Middle frontal gyrus (tissue), 1 donor: ENCODE data around the gene ALDH18A1.
"Not testable (repeated sequence)": the region's sequence is repeated elsewhere in the genome, so short reads cannot be mapped to it uniquely, and the experiment has no call there.

Source experiments
- DNase-seq: peaks from one replicate; pipeline ENCODE4 v3.0.0-alpha.2; 2015; ENCODE audit warnings: low spot score; ENCODE audit errors: extremely low spot score

The ALDH18A1 gene

GRCh38 chr10:95650232-95650631 lies 6.3 kb downstream of the ALDH18A1 start:
- DNase-seq: no peak

GRCh38 chr10:95648138-95648537 lies 8.4 kb downstream of the ALDH18A1 start:
- DNase-seq: no peak

- no peak for DNase-seq
Observed at GRCh38 chr10:95646160-95646559, 10.4 kb downstream of the ALDH18A1 start.

DNA sequence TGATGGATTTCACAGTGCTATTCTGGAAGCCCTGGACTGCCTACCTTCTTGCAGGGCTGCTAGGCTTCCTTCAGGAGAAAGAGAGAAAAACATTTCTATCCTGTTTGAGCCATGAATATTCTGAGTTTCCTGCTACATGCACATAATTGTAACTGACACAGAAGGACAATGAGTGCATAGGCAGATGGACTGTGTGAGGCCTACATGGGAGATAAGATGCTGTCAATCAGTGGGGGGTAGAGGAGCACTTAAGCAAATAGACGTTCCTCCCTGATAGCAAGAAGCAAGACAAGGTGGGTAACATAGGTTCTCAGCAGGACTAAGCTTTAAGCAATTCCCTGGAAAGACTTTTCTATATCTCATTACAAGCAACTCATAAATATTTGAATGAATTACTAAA lies 11.6 kb downstream of the ALDH18A1 start:
- DNase-seq: no peak

GRCh38 chr10:95640891-95641315 lies 15.6 kb downstream of the ALDH18A1 start:
- no peak for DNase-seq

- no peak for DNase-seq
Observed at GRCh38 chr10:95637911-95638310, 18.6 kb downstream of the ALDH18A1 start.

DNA sequence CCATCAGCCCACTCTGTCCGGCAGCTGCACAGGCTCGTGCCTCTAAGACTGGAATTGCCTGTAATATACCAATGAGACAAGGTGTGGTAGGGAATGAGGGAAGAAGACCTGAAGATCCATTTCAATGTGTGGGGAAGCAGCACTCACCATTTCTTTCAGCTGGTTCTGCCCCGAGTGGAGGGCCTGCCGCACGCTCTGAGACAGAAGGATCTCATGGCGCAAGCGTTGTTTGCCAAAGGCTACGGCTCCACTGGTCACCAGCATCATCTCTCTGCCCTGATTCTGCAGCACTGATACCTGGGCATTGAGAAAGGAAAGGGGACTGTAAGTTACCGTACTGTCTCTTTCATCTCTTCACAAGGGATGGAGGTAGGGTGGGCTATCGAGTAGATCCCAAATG lies 19.4 kb downstream of the ALDH18A1 start:
- DNase-seq: no peak

GRCh38 chr10:95635319-95635733 lies 21.2 kb downstream of the ALDH18A1 start:
- no peak for DNase-seq

- no peak for DNase-seq
Observed at GRCh38 chr10:95628786-95629185, 27.7 kb downstream of the ALDH18A1 start.

GRCh38 chr10:95626500-95626899 lies 30.0 kb downstream of the ALDH18A1 start:
- no peak for DNase-seq

DNA sequence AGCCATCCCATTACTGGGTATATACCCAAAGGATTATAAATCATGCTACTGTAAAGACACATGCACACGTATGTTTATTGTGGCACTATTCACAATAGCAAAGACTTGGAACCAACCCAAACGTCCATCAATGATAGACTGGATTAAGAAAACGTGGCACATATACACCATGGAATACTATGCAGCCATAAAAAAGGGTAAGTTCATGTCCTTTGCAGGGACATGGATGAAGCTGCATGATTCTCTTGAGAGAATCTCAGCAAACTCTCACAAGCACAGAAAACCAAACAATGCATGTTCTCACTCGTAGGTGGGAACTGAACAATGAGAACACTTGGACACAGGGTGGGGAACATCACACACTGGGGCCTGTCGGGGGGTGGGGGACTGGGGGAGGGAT lies 36.1 kb downstream of the ALDH18A1 start:
- DNase-seq: not testable (repeated sequence)

DNA sequence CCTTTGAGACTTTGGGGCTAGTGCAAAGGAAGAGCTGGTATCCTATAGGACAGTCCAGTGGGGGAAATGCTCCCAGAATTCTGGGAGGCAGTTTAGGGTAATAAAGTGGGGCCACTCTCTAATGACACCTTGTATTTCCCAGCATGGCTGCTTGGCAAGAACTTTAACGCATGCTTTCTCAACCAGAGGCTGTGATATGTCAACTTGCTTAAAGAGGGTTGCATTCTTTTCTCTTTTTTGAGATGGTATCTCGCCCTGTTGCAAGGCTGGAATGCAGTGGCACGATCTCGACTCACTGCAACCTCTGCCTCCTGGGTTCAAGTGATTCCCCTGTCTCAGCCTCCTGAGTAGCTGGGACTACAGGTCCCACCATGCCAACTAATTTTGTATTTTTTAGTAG lies 38.4 kb downstream of the ALDH18A1 start:
- no peak for DNase-seq

GRCh38 chr10:95616446-95616845 lies 40.1 kb downstream of the ALDH18A1 start:
- DNase-seq: no peak

DNA sequence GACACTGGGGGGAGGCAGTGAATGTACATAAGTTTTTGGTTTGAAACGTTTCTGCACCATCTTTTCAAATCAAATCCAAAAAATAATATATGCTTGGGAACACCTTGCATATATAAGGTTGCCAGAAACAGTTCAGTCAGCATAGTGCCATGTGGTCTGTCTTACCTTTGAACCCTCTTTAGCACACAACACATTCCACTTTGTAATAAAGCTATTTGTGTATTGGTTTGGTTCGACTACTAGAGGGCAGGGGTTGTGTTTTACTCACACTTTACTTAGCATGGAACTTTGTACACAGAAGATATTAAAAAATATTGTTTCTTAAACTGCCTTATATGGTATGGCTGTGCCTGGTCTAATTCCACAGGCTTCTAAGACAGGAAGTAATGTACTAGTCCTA lies 43.2 kb downstream of the ALDH18A1 start:
- DNase-seq: no peak

DNA sequence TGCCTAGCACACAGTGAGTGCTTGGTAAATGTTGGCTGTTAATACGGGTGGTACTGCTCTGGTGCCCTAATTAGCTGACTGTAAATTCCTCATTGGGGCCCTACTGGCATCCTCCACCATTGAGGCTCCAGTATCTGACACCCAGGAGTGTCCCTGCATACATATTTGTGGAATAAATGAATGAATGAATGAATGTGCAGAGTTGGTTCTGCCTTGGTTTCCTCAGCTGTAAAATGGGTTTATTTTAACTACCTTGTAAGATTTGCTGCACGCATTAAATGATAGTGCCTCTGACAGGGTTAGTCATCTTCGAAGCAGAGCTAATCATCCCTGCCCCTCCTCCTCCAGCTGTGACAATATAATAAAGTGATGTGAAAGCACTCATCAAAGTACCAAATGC lies 45.8 kb downstream of the ALDH18A1 start:
- DNase-seq: no peak

DNA sequence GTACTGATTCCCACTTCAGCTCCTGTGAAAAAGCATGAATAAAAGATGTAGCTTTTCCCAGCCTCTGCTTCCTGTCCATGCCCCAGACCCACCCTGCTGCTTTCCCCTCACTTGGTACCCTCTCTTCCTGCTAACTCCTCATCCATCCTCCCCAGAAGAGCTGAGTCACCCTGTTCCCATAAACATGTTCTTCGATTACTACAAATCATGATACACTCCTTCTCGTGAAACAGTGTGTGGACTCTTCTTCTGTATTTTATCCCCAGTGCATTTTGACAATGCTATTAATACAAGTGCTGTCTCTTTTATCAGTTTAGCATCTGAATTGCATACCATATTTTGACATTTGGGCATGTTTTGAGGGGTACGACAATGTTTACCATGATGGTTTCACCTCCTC lies 49.6 kb downstream of the ALDH18A1 start:
- no peak for DNase-seq

DNA sequence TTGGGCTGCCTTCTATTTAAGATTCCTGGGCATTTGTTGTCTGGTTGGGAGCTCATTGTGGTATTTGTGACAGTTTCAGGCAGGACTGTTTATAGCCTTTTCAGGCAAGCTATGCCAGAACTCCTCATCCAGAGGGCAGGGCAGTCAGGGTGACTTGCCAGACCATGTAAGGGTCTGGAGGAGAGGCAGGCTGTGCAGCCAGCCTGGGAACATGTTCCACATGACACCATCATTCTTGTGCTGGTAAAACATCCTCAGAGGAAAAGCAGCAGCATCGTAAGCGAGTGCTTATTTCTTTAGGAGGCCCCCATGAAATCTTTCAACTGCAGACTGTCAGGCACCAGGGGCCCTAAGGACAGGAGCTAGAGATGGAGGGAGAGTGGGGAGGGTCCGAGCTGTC lies 51.3 kb downstream of the ALDH18A1 start:
- DNase-seq: no peak

DNA sequence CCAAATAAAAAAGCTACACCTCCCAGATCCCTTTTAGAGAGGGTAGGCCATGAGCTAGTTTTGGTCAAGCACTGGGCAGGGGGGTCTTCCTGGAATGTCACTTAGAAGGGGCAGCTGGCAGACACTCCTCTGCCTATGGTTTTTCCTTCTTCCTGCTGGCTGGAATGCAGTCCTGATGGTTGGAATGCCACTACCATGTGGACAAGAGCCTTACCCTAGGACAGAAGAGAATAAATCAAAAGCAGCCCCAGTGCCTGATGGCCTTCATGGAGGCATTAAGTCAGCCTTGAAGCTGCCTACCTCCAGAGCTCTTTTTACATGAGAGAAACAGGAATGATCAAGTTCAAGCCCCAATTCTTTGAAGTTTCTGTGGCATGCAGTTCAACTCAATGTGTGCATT lies 51.9 kb downstream of the ALDH18A1 start:
- no peak for DNase-seq

- DNase-seq: no peak
Observed at GRCh38 chr10:95602382-95602781, 54.1 kb downstream of the ALDH18A1 start.

DNA sequence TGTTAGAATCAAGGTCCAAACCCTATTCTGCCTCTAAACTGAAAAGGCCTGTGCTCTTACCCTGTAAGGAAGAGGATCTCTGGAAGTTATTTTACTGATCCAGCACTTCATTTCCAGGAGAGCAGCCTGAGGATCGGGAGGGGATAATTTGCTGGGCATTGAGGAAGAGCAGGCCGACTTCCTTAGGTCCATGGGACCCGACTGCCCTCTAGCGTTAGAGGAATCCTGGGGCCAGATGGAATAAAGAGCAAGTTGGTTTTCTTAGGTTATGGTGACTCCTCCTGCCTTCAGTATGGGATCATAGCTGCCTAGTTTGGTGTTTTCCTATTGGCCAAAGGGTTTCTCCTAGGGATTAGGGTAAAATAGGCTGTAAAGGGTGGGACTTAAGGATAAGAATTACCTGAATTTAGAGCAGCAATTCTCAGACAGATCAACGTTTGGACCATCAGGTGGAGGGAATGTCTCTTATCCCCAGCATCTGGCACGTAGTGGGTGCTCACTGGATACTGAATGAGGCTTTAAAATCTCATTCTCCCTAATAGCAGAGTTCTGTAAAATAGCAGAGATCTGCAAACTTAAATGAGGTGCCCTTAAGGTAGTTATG lies 55.3 kb downstream of the ALDH18A1 start:
- DNase-seq: peak; percentile 84

DNA sequence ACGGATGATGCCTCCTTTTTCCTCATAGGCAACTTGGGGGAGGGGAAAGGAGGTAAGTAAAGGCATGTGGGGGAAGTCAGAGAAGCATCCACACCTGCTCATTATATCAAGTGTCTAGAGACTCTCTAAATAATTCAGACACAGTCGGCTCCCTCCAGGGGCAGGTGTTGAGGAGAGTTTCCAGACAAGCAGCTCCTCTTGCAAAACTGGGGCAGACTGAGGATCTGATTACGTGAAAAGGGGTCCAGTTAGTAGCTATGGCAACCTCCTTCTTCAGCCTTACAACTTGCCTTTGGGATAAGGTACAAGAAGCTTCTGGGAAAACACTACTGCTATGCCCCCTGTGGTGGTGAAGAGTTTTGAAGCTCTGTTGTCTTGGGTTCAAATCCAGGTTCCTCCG lies 56.4 kb downstream of the ALDH18A1 start:
- no peak for DNase-seq

DNA sequence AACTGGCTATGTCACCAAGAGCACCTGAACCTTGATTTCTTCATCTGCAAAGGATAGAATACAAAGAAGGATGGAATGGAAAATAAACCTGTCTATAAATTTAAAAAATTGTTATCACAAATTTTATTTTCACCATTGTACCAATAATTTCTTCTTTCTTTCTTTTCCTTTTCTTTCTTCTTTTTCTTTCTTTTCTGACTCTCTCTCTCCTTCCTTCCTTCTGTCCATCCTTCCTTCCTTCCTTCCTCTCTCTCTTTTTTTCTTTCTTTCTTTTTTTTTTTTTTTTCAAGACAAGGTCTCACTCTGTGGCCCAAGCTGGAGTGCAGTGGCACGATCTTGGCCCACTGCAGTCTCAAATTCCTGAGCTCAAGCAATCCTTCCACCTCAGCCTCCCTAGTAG lies 58.7 kb downstream of the ALDH18A1 start:
- DNase-seq: no peak

DNA sequence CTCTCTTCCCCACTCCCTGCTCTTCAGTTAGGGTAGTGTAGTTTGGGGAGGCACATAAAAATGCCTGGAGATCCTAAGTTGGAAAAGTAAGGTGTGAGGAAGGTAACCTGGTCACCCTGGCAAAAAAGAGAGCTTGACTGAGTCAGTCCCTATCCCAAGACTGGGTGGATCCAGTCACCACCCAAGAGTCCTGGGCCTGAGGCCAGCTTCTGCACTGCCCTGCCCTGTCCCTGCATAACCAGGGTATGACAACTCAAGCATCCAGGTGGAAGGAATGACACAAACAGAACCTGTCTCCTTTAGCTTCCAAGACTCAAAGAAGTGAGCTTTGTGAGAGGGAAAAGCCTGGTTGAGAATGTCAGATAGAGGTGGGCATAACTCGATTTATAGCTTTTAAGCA lies 68.5 kb downstream of the ALDH18A1 start:
- DNase-seq: no peak
